NCI-H1105 treated with DMSO at 0.1 percent for 48 hours (cell line): ENCODE data around the gene KRT6C.

Experiments used
- DNase-seq: peaks from one replicate; lab custom pipeline; 2025; lab: John Stamatoyannopoulos, UW

Gene KRT6C

DNA sequence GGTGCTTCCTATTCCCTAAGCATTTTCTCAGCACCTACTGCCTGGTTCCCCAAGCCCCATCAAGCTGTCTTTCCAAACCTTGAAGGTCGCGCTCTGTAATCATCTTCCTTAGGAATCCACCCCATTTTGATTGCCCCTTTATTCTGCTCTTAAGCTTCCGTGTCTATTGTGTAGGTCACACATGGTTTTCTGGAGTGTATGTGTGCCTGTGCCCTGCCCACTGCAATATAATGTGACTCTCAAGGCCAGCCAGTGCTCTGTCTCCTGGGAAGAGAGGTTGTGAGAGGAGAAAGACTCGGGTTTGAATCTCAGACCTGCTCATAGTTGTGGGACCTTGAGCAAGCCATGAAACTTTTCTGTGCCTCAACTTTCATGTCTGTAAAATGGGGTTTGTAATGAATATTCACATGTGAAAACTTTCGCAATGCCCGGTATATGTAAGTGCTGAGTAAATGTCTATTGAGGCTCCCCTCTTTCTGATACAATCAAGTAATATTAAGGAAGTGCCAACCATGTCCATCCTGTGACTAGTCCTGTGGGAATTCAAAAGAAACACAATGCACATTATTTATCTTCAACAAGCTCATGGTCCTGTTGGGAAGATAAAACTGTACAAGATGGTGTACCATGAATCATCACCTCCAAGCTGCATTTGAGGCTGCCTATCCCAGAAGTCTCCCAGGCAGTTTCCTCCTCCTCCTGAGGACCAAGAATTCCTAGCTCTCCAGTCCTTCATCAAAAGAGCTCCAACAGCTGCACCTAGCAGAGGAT lies 38.7 kb downstream of the KRT6C start:
- DNase-seq = no peak

DNA sequence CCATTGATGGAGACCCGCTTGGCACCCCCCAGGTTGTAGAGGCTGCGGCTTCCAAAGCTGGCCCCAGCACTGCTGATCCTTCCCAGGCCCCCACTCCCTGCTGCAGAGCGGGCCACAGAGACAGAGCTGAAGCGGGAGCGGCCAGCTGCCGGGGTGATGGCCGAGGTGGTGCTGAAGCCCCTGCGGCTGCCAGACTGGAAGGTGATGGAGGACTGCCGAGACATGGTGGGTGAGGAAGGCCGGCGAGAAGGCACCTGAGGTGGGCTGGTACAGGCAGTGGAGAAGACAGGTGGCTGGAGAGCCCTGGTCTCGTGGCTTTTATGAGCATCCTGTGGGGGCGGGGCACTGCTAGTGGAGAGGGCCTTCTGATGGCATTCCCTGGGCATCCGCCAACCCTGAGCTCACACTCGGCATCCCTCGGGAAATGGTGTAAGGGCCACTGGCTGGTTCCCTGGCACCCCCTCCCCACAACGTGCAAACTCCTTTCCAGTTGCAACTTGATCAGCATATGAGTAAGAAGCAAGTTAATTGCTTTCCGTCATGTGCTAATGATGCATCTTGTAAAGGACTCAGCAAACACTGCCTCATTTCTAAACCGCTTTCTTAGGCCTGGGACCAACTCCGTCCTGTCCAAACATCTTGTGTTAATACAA lies 39.4 kb downstream of the KRT6C start, which contains the start of gene KRT75:
Gene KRT75, minus strand, starts transcription at position 291 of the 653 bp plus-strand sequence. Its CDS starts 67 bp downstream, at position 224.
- DNase-seq = no peak

DNA sequence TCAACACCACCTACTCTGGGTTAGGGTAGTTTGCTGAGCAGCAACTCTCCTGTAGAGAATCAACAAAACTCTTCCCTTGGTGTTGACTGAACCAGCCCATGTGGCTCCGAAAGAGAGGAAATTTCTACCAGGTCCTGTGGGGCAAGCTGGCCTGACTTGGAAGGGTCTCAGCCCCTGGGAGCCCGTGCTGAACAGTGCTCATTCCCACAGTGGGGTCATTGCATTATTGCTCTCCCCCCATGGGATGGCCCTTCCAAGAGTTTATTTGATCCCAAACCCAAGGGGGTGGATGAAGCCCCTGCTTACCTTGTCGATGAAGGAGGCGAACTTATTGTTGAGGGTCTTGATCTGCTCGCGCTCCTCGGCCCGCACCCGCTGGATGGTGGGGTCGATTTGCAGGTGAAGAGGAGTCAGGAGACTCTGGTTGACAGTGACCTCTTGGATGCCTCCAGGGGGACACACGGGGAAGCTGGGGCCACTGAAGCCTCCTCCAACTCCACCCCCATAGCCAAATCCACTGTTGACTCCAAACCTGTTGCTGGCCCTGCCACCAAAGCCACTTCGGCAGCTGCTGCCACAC lies 40.0 kb downstream of the KRT6C start:
- no peak for DNase-seq

DNA sequence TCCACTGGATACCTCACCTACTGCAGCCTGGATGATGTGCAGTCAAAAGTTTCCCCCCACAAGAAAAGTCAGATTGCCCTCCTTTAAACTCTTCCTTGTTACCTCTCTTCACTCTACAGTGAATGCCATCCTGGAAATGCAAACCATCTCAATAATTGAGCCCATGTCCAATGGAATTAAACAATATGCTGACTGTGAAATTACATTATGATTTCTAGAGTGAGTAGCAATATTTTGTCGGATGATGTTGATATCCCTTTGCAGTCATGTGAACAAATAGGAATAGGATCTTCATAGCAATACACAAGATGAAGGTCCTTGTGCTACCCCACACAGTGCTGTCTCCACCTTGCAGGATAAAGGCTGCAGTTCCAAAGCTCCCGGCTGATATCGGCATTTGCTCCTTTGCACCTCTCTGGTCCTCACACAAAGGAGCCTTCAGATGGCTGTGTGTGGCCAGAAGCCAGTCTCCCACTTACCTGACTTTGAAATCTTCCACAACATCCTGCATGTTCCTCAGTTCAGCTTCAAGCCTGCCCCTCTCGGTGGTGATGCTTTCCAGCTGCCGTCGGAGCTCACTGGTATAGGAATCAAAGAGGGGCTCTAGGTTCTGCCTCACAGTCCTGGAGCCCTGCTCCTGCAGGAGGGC lies 40.9 kb downstream of the KRT6C start:
- no peak for DNase-seq

DNA sequence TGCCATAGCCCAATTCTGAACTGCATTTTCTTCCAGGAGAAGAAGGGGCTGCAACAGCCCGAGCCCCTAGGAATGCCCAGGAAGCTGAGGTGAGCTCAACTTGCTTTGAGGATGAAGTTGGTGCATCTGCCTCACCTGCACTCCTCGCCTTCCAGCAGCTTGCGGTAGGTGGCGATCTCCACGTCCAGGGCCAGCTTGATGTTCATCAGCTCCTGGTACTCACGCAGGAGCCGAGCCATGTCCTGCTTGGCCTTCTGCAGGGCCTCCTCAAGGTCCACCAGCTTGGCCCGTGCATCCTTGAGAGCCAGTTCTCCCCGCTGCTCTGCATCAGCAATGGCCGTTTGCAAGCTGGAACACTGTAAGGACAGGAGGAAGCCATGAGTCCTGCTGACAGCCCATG lies 45.5 kb downstream of the KRT6C start:
- DNase-seq = no peak

DNA sequence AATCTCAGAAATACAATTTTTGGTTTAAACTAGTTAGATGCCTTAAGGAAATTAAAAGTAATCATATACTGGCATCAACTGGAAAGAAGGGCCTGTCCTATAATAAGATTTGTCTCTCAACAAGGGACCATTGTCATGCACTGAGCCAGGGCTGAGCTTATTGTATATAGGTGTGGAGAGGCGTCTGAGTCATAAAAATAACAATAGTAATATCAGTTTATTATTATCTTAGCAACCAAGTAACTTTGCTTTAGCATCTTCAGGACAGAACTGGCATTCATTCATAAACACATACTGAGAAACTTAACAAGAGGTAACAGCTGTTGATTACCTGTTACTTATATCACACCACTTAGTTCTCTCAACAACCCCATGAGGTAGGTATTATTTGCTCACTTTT lies 46.5 kb downstream of the KRT6C start:
- no peak for DNase-seq

DNA sequence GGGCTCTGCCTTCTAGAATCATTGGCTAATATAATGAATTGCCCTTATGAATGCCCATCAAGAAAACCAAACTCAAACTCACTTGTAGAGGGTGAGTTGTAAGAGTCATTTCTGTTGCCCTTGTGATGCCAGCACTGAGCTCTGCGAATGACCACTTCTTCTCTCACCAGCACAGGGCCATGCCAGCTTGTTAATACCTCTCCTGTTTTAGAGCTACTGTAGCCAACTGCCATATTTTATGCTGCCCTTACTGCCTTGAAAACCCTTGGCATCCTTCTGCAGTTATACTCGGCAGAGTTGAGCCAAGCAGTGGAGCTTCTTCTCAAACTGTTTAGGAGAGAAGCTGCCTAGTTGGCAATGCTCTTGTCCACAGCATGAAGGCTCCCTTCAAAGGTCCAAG lies 47.6 kb downstream of the KRT6C start:
- no peak for DNase-seq

DNA sequence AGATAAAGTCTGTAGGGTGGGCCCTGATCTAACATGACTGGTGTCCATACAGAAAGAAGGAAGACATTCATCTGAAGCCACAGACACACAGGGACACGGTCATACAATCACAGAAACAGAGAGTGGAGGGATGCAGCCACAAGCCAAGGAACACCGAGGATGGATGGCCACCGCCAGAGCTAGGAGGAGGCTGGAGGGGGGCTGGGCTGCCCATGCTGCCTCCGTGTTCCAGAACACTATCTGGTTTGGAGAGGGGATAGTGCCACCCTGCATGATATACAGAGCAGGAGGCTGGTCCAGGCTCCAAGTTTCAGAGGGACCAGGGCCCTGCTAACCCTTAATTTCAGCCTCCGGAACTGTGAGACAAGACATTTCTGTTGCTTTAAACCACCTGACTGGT lies 48.1 kb downstream of the KRT6C start:
- no peak for DNase-seq

DNA sequence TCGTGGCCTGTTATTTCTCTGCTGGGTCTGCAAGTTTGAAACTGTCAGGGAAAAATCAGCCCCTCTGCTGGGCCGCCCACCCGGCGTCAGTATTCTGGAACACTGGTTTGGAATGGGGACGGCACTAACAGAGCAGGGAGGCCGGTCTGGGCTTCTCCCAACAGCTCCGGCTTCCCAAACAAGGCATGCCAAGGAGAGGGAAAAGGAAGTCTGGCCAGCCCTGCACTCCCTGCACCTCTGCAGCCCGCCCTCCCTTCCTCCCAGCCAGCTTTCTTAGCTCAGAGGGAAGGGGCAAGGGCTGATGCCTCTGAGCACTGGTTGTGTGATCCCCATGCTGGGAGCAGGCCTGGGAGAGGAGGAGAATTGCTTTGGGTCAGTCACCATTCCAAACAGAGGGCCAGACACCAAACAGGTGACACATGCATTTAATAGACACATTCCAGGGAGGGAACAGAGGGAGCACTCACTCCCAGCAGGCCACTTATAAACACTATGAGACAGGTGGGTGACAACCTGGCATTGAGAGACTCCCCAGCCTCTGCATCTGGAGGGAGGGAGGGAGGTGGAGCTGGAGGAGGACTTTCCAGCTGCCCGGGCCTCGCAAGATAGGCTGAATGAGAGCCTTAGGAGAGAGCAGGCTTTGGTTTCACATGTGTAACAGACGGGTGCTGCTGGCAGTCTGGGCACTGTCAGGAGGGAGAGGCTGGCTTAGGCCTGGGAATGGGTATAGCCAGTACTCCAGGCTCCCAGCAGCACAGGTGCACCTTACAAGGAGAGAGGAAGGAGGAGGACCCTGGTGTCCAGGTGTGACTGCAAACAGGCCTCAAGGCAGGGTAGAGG lies 49.7 kb downstream of the KRT6C start:
- no peak for DNase-seq

DNA sequence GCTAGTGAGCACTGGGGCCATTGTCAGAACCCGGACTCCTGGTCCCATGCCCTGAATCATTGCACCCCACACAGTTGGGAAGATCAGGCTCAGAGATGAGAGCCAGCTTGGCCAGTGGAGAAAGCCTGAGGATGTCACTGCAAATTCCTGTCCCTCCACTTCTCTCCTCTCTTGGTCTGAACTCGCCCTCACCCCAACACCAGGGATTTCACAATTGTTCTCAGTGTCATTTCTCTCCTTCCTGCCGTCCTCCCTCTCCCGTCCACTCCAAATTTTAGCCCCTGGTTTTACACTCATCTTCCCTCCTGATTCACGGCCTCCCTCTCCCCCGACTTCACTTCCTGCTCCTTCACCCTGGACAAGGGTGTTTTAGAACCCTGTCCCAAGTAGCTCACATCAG lies 50.6 kb downstream of the KRT6C start:
- no peak for DNase-seq

DNA sequence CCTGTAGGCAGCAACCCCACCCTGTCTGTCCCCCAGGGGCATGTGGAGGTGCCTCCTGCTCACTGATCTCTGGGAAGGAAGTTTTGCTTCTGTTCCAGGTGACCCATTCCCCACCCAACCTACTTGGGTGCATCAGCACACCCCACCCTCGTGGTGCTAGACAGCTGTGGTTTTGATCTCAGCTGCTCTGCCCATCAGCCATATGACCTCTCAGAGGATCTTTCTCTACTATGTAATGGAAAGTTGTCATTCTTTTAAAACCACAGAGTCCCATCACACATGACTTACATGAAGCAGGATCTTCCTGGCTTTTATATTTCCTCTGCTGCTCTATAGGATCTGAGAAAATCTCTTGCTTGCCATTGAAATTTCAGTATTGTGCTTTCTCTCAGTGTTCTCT lies 53.9 kb downstream of the KRT6C start:
- no peak for DNase-seq

DNA sequence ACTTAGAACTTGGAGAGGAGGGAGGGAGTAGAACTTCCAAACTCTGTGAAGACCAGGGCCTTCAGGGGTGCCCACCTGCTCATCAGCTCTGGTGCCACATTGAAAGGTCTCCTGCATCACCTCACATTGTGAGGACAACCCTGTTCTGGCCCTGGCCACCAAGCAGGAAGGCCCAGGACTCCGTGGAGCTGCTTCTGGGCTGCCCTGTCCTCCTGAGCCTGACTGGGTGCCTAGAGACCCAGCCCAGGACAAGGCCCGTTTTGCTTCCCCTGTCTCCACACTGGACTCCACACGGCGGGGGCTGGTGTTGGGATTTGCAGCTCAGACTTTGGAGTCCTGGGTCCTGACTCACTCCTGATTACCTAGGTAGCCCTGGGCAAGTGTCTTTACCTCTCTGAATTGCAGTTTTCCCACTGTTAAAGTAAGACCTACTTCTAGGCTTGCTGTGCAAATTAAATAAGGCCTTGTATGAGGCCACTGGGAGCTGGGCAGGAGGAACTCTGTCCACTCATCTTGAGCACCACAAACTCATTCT lies 55.0 kb downstream of the KRT6C start:
- DNase-seq = no peak
